H1 (cell line): Measurements from ENCODE around the gene COL6A5. TPM values are rescaled to one million over a fixed set of nuclear protein-coding genes. Genes with fewer than 3 reads are reported as not detected.

Experiments
- ATF2 ChIP-seq: IDR thresholded peaks from 2 replicates; pipeline ENCODE4 v1.6.1; 2012; ENCODE audit warnings: low read length, inconsistent platforms
- CEBPB ChIP-seq: IDR thresholded peaks from 2 replicates; pipeline ENCODE4 v1.6.1; 2012; ENCODE audit warnings: low read depth, low read length
- NRF1 ChIP-seq: IDR thresholded peaks from 2 replicates; pipeline ENCODE4 v1.6.1; 2011; ENCODE audit warnings: mild to moderate bottlenecking, low read depth, low read length, improper control_type of control experiment
- polyA plus RNA-seq, 7 experiments: library from polyadenylated mRNA; depleted of rRNA in 3 of 7; stranded (reverse) in 5 of 7; unstranded in 2 of 7; fragments of >200 nt in 5 of 7; fragments of 200-250 nt in 2 of 7; gene quantifications; 1 replicate in 5 of 7; 2 replicates in 1 of 7; 4 replicates in 1 of 7; pipeline versions ENCODE4 v1.2.1 to v1.2.3, GENCODE V29; 2011 to 2013; ENCODE audit warnings: missing spikeins in 2 of 7, mixed read lengths in 2 of 7
- total RNA-seq: library from RNA; stranded (reverse); fragmentation: NEBNext Ultra II Directional; extraction: Animal tissue kit (Norgen Biotek cat#: 25700); gene quantifications from 2 replicates; pipeline ENCODE4 v1.2.1, GENCODE V29; 2021

COL6A5 gene
- total and polyA plus RNA-seq, 2 of the 8 experiments (the other 6 are each of a cell fraction or from before 2014, with no cell fraction given) = 0.05 to 0.06 TPM

GRCh38 chr3:130459944-130460343 lies 114.5 kb downstream of the COL6A5 start (continued):
- TF ChIP-seq NRF1 (no peak), CEBPB (no peak), ATF2 (no peak)
